Mesenchymal stem cell (in vitro differentiated cells and primary cell): Measurements from ENCODE around the gene EIF4B.
A peak's percentile ranks its signal among the peaks of the same experiment; 100 is the strongest.

ENCODE experiments used
- DNase-seq: peaks from one replicate; pipeline ENCODE4 v3.0.0-alpha.2; 2013
- H2AFZ ChIP-seq: one replicate; pipeline ENCODE4 v1.6.1; 2013; ENCODE audit warnings: low read depth, mild to moderate bottlenecking, control low read depth, inconsistent platforms, low read length, moderate library complexity
- H2AK5ac ChIP-seq: 2 replicates; pipeline ENCODE4 v1.6.1; 2013; ENCODE audit warnings: low read length, moderate library complexity, mild to moderate bottlenecking, inconsistent platforms; ENCODE audit not compliant: severe bottlenecking
- H2BK120ac ChIP-seq: one replicate; pipeline ENCODE4 v1.6.1; 2013; ENCODE audit warnings: low read depth, mild to moderate bottlenecking, inconsistent platforms, low read length, moderate library complexity
- H2BK12ac ChIP-seq, 2 experiments: one replicate each; pipeline ENCODE4 v1.6.1; 2013; ENCODE audit warnings: inconsistent platforms in 2 of 2, low read length in 2 of 2, mild to moderate bottlenecking in 2 of 2, moderate library complexity in 2 of 2, control low read depth in 1 of 2
- H2BK15ac ChIP-seq: one replicate; pipeline ENCODE4 v1.6.1; 2013; ENCODE audit warnings: mild to moderate bottlenecking, low read depth, inconsistent platforms; ENCODE audit not compliant: poor library complexity, severe bottlenecking
- H2BK5ac ChIP-seq: 2 replicates; pipeline ENCODE4 v1.6.1; 2013; ENCODE audit warnings: low read depth, mild to moderate bottlenecking, low read length, control low read depth, inconsistent platforms; ENCODE audit not compliant: poor library complexity, severe bottlenecking
- H3K14ac ChIP-seq, 2 experiments: one replicate each; pipeline ENCODE4 v1.6.1; 2013; ENCODE audit warnings: inconsistent platforms in 2 of 2, low read length in 2 of 2, control low read depth in 1 of 2, mild to moderate bottlenecking in 1 of 2, moderate library complexity in 1 of 2
- H3K18ac ChIP-seq, 2 experiments: one replicate each; pipeline ENCODE4 v1.6.1; 2013; ENCODE audit warnings: inconsistent platforms in 2 of 2, low read length in 2 of 2, control low read depth in 1 of 2, low read depth in 1 of 2, mild to moderate bottlenecking in 1 of 2
- H3K23ac ChIP-seq, 2 experiments: one replicate each; pipeline ENCODE4 v1.6.1; 2013; ENCODE audit warnings: inconsistent platforms in 2 of 2, low read length in 2 of 2, mild to moderate bottlenecking in 2 of 2, moderate library complexity in 2 of 2, control low read depth in 1 of 2
- H3K27ac ChIP-seq: 2 replicates; pipeline ENCODE4 v1.5.1; 2013; ENCODE audit warnings: mild to moderate bottlenecking, moderate library complexity, low read length, control low read depth, inconsistent platforms; ENCODE audit not compliant: poor library complexity, severe bottlenecking
- H3K27me3 ChIP-seq, 2 experiments: 2 replicates each; pipeline versions ENCODE4 v1.6.1 to v1.7.0; 2013; ENCODE audit warnings: low read length in 2 of 2, mild to moderate bottlenecking in 2 of 2, moderate library complexity in 2 of 2, control low read depth in 1 of 2, inconsistent platforms in 1 of 2; ENCODE audit not compliant: control insufficient read depth in 1 of 2, insufficient read depth in 1 of 2
- H3K36me3 ChIP-seq, 2 experiments: 2 replicates each; pipeline versions ENCODE4 v1.6.1 to v1.7.0; 2013; ENCODE audit warnings: low read length in 2 of 2, control low read depth in 1 of 2, inconsistent platforms in 1 of 2, low read depth in 1 of 2, mild to moderate bottlenecking in 1 of 2; ENCODE audit not compliant: insufficient read depth in 2 of 2, control insufficient read depth in 1 of 2
- H3K4ac ChIP-seq, 2 experiments: one replicate each; pipeline ENCODE4 v1.6.1; 2013; ENCODE audit warnings: inconsistent platforms in 2 of 2, low read length in 2 of 2, mild to moderate bottlenecking in 2 of 2, moderate library complexity in 2 of 2, control low read depth in 1 of 2, low read depth in 1 of 2
- H3K4me1 ChIP-seq: 2 replicates; pipeline ENCODE4 v1.6.1; 2013; ENCODE audit warnings: low read depth, low read length, control low read depth; ENCODE audit not compliant: control insufficient read depth, insufficient read depth
- H3K4me2 ChIP-seq: 2 replicates; pipeline ENCODE4 v1.6.1; 2013; ENCODE audit warnings: low read length, mild to moderate bottlenecking, inconsistent platforms; ENCODE audit not compliant: poor library complexity, severe bottlenecking
- H3K4me3 ChIP-seq, 2 experiments: 2 replicates each; pipeline versions ENCODE4 v1.5.1 to v1.7.0; 2013; ENCODE audit warnings: low read length in 2 of 2, mild to moderate bottlenecking in 2 of 2, control low read depth in 1 of 2, low read depth in 1 of 2; ENCODE audit not compliant: insufficient read depth in 1 of 2
- H3K79me1 ChIP-seq: replicated peaks from 2 replicates; pipeline ENCODE4 v1.6.1; 2013; ENCODE audit warnings: mild to moderate bottlenecking, control low read depth, low read length, inconsistent platforms; ENCODE audit not compliant: poor library complexity, severe bottlenecking
- H3K9ac ChIP-seq: 2 replicates; pipeline ENCODE4 v1.7.0; 2013; ENCODE audit warnings: mild to moderate bottlenecking, low read length, moderate library complexity
- H3K9me3 ChIP-seq: 2 replicates; pipeline ENCODE4 v1.7.0; 2013; ENCODE audit warnings: mild to moderate bottlenecking, low read length; ENCODE audit not compliant: control insufficient read depth
- H4K8ac ChIP-seq: one replicate; pipeline ENCODE4 v1.6.1; 2013; ENCODE audit warnings: inconsistent platforms, mild to moderate bottlenecking, low read length, moderate library complexity
- H4K91ac ChIP-seq: one replicate; pipeline ENCODE4 v1.6.1; 2013; ENCODE audit warnings: mild to moderate bottlenecking, low read length, inconsistent platforms
- WGBS: methylation state at CpG from one replicate; pipeline ENCODE4 v1.1.7; 2013; ENCODE audit warnings: mixed read lengths; 5-methylcytosine and 5-hydroxymethylcytosine counted together

The EIF4B gene

DNA sequence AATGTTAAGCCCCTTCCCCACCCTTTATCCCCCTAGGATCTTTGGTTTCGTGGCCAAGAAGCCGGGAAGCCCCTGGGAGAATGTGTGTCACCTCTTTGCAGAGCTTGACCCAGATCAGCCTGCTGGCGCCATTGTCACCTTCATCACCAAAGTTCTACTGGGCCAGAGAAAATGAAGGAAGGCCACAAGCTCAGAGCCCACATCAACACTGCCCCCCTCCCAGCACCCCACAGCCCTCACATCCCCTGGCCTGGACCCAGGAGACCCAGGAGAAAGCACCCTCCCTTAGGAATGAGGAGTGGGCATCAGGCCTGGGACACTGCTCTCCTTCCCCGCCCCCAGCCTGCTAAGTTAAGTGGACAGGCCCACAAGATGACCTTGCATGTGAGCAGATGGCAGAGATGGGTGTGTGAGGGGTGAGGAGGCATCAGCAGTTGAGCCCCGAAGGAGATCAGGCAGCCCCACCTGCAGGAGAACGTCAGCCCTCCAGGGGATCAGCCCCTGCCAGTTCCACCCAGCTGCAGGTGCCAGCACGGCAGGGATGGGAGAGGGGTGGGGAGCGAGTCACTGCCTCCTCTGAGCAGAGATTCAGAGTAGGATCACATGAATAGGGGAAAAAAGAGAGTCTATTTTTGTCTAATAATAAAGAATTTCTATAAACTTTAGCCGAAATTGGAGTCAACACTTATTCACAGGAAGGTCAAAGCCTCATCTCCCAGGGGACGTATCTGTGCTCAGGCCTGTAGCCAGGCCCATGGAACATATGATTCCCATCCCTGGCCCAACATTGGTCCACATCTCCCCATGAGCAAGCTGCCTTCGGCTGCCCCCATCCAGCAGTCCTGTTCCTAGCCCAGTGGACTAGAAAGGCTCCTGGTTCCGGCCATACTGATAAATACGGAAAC is 57.7 kb downstream of the EIF4B start:
- H2BK15ac ChIP-seq: peak overlapping the region; percentile 6
- H3K14ac ChIP-seq: no peak overlapping the region
- WGBS: 73% methylated on average over 13 of the region's 13 CpGs
- H2AK5ac ChIP-seq: no peak overlapping the region
- peaks cover 35% of the 10 kb centered on the region for H3K4me1 ChIP-seq
- peak overlapping the region; percentile 86 for H3K9ac ChIP-seq
- H3K18ac ChIP-seq: no peak overlapping the region
- peaks cover 3% of the 10 kb centered on the region for H3K79me1 ChIP-seq
- H2BK120ac ChIP-seq: no peak overlapping the region
- H3K4ac ChIP-seq: no peak overlapping the region
- H2BK12ac ChIP-seq: no peak overlapping the region
- no peak overlapping the region for H3K23ac ChIP-seq
- no peak overlapping the region for H2BK5ac ChIP-seq
- peak overlapping the region; percentile 4 for H4K8ac ChIP-seq
- H4K91ac ChIP-seq: no peak overlapping the region
- H2AFZ ChIP-seq: no peak overlapping the region
- no peak overlapping the region for H3K4me2 ChIP-seq
- H3K9me3 ChIP-seq: no peaks in the 10 kb centered on the region
- peak; percentile 68 for DNase-seq
- peaks cover 60 to 84% of the 10 kb centered on the region in 2 experiments for H3K36me3 ChIP-seq
- no peak overlapping the region for H3K27ac ChIP-seq
- peak overlapping the region in 1 of 2 experiments; percentile 50 for H3K4me3 ChIP-seq
- no peaks in the 10 kb centered on the region for H3K27me3 ChIP-seq

DNA sequence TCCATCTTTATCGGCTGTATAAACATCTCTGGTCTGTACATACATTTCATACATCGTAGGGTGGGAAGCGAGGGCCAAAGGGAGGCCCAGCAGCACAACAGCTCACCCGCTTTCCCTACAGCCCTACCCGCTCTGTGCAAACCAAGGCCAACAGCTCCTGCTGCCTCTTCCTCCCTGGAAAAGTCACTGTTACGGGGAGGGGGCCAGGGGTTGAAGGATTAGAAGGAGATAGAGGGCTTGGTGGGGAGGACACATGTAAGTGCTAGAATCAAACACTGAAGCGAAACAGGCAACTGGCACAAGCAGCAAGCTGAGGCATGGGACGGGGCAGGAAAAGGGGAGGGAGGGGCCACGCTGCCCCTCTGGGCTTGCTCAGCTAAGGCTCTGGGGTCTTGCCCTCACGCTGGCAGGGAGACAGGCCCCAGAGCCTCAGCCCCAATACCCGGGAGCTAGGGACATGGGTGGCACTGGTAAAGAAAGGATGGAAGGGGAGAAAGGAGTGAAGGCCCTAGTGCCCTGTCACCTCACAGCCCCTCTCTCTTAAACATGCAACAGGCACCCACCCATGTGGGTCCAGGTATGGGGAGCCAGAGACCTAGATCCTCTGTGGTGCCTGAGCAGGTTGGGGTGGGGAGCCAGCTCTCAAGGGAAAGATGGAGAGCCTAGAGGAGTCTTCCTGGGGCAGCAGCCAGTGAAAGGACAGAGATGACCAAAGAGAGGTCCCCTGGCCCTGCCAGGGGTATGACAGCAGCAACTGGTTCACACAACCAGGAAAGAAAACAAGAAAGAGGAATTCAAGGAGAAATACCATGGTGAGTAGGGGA is 58.6 kb downstream of the EIF4B start:
- Histone ChIP-seq H3K23ac (no peak overlapping the region), H3K14ac (peak overlapping the region in 1 of 2 experiments; percentile 39), H3K27me3 (no peaks in the 10 kb centered on the region), H3K9me3 (no peaks in the 10 kb centered on the region), H3K18ac (no peak overlapping the region), H4K8ac (no peak overlapping the region), H2BK5ac (no peak overlapping the region), H2AK5ac (no peak overlapping the region), H2AFZ (no peak overlapping the region), H3K4ac (no peak overlapping the region), H3K4me1 (peaks cover 30% of the 10 kb centered on the region), H3K4me2 (no peak overlapping the region), H2BK15ac (no peak overlapping the region), H2BK12ac (peak overlapping the region in 1 of 2 experiments; percentile 57), H2BK120ac (no peak overlapping the region), H3K36me3 (peaks cover 55 to 83% of the 10 kb centered on the region in 2 experiments), H3K9ac (peak overlapping the region; percentile 86), H3K27ac (no peak overlapping the region), H4K91ac (no peak overlapping the region), H3K79me1 (peaks cover 3% of the 10 kb centered on the region), H3K4me3 (peak overlapping the region in 1 of 2 experiments; percentile 50)
- WGBS: 94% methylated on average over 8 of the region's 11 CpGs
- DNase-seq: no peak

GRCh38 chr12:53065470-53065869 is 59.2 kb downstream of the EIF4B start:
- H3K27me3 ChIP-seq: no peaks in the 10 kb centered on the region
- no peaks in the 10 kb centered on the region for H3K9me3 ChIP-seq
- peak overlapping the region; percentile 86 for H3K9ac ChIP-seq
- H4K8ac ChIP-seq: peak overlapping the region; percentile 35
- 80% methylated on average over 7 of the region's 7 CpGs for WGBS
- no peak overlapping the region for H3K23ac ChIP-seq
- no peak overlapping the region for H4K91ac ChIP-seq
- H2BK120ac ChIP-seq: no peak overlapping the region
- H3K4me2 ChIP-seq: no peak overlapping the region
- no peak overlapping the region for H2AK5ac ChIP-seq
- peaks cover 27% of the 10 kb centered on the region for H3K4me1 ChIP-seq
- H3K79me1 ChIP-seq: peaks cover 3% of the 10 kb centered on the region
- H2AFZ ChIP-seq: no peak overlapping the region
- no peak overlapping the region for H3K27ac ChIP-seq
- H2BK12ac ChIP-seq: no peak overlapping the region
- H2BK15ac ChIP-seq: no peak overlapping the region
- H3K18ac ChIP-seq: no peak overlapping the region
- no peak overlapping the region for H3K14ac ChIP-seq
- H2BK5ac ChIP-seq: no peak overlapping the region
- H3K4me3 ChIP-seq: peak overlapping the region in 1 of 2 experiments; percentile 50
- peaks cover 55 to 77% of the 10 kb centered on the region in 2 experiments for H3K36me3 ChIP-seq
- DNase-seq: no peak
- H3K4ac ChIP-seq: no peak overlapping the region
